HUES6 (cell line): Measurements from ENCODE around the gene PSMD13.
"Not testable (repeated sequence)": the region's sequence is repeated elsewhere in the genome, so short reads cannot be mapped to it uniquely, and the experiment has no call there.

Experiments
- H3K27ac ChIP-seq: 2 replicates; pipeline ENCODE4 v1.7.0; 2013; ENCODE audit warnings: low read depth, mild to moderate bottlenecking, low read length, inconsistent platforms
- H3K27me3 ChIP-seq: 2 replicates; pipeline ENCODE4 v1.6.1; 2013; ENCODE audit warnings: low read length; ENCODE audit not compliant: control insufficient read depth, insufficient read depth
- H3K36me3 ChIP-seq: 2 replicates; pipeline ENCODE4 v1.6.1; 2013; ENCODE audit warnings: low read length; ENCODE audit not compliant: control insufficient read depth, insufficient read depth
- H3K4me1 ChIP-seq: 2 replicates; pipeline ENCODE4 v1.6.1; 2013; ENCODE audit warnings: low read length; ENCODE audit not compliant: control insufficient read depth, insufficient read depth
- H3K4me3 ChIP-seq: 2 replicates; pipeline ENCODE4 v1.5.1; 2013; ENCODE audit warnings: low read depth, low read length
- H3K9ac ChIP-seq: one replicate; pipeline ENCODE4 v1.6.1; 2013; ENCODE audit warnings: mild to moderate bottlenecking, low read length
- H3K9me3 ChIP-seq: 2 replicates; pipeline ENCODE4 v1.6.1; 2013; ENCODE audit warnings: low read depth, low read length; ENCODE audit not compliant: control insufficient read depth, insufficient read depth

Gene PSMD13

DNA sequence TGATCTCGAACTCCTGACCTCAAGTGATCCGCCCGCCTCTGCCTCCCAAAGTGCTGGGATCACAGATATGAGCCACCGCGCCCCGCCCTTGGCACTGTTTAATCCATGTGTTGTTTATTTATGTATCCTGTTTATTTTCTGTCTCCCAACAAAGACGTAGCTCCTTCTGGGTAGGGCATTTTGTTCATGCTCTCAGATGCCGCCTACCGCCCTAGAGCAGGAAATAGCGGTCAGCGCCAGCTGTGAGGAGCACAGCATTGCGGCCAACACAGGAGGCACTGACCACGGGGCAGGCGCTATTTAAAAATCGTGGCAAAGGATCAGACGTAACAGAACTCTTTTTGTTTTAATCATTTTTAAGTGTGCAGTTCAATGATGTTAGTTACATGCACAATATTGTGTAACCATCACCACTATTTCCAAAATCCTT lies 32.0 kb downstream of the PSMD13 start:
- H3K27me3 ChIP-seq, H3K36me3 ChIP-seq, H3K27ac ChIP-seq, H3K9ac ChIP-seq, H3K9me3 ChIP-seq: not testable (repeated sequence)
- Histone ChIP-seq H3K4me1 (peaks cover 11% of the 10 kb centered on the region; the same call in 1 of the 2 replicates), H3K4me3 (peak overlapping the region; percentile 2; the same call in 1 of the 2 replicates)

DNA sequence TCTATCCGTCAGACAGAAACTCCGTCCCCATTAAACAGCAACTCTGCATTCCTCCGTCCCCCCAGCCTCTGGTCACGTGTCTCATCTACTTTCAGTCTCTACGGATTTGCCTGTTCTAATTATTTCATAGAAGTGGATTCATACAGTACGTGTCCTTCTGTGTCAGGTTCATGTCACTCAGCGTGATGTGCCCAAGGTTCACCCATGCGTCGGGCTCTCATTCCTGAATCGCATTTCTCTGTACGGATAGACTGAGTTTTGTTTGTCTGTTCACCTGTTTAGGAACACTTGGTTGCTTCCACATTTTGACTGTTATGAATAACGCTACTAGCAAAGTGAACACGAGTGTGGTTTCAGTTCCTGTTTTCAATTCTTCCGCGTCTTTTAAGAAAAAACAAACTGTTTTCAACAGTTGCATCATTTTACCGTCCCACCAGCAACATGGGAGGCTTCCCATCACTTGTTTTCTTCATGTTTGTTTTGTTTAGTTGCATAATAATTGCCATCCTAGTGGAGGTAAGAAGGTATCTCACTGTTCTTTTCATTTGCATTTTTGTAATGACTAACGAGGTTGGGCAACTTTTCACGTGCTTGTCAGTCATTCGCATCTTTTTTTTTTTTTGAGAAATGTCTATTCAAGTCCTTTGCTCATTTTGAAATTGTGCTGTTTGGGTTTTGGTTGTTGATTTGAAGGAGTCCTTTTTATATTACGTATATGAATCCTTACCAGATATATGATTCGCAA lies 32.5 kb downstream of the PSMD13 start:
- H3K4me1 ChIP-seq = peaks cover 11% of the 10 kb centered on the region; the same call in 1 of the 2 replicates
- H3K36me3 ChIP-seq = no peaks in the 10 kb centered on the region
- peaks cover 9% of the 10 kb centered on the region; the same call in 1 of the 2 replicates for H3K9me3 ChIP-seq
- H3K4me3 ChIP-seq = peak overlapping the region; percentile 2; the same call in 1 of the 2 replicates
- no peaks in the 10 kb centered on the region for H3K27me3 ChIP-seq
- H3K27ac ChIP-seq = no peak overlapping the region
- H3K9ac ChIP-seq = no peak overlapping the region

DNA sequence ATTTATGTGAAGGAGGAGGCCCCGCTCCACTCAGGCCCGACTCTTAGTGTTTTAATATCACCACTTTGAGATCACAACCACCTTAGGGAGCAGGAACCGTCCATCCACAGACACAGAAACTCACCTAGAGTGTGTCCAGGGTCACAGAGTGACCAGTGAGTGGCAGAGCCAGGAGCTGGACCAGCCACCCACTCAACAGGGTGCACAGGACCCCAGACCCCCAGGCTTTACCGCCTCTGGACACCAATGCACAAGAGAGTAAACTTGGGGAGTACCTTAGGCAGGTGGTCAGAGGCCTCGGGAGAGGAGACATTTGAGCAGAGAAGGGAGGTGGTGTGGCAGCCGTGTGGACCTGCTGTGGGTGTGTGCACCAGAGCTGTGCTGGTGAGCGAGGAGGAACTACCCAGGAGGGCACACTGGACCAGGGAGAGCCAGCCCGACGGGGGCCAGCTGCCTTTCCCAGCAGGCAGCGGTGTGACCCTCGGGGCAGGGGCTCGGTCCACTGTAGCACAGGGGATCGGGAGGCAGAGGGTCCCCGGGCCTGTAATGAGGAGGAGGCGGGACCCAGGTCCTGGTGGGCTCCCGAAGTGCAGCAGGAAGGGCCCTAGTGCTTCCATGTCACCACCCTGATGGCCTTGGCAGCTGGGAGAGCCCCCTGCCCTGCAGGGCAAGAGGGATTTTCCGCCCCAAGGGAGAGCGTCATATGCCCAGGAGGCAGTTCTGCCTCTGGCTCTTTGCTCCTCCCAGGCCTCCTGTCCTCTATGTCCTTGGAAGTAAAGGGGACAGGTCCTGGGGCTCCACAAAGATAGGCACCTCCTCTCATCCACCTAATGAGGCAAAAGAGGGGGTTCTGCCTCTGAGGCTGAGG lies 33.9 kb downstream of the PSMD13 start:
- no peak overlapping the region for H3K9ac ChIP-seq
- H3K36me3 ChIP-seq = no peaks in the 10 kb centered on the region
- H3K27me3 ChIP-seq = no peaks in the 10 kb centered on the region
- H3K4me1 ChIP-seq = peaks cover 11% of the 10 kb centered on the region; the same call in 1 of the 2 replicates
- H3K4me3 ChIP-seq = no peak overlapping the region
- no peak overlapping the region for H3K27ac ChIP-seq
- H3K9me3 ChIP-seq = peaks cover 9% of the 10 kb centered on the region; the same call in 1 of the 2 replicates

DNA sequence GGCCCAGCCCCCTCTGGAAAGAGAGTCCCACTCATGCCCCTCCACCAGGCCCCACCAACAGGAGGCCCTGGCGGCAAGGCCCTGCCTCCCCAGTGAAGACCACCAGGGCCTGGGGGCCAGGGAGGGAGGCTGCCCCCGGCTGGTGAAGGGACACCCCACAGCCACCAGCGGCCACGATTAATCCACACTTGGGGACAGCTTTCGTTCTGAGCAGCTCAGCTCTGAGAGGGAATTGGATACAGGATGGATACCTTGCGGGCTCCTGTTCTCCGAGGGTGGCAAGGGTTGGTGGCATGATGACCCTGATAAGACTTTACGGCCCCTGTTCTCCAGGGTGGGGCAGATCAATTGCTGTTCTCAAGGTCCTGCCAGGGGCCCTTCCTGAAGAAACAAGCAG lies 34.5 kb downstream of the PSMD13 start:
- peaks cover 5% of the 10 kb centered on the region; the same call in 1 of the 2 replicates for H3K9me3 ChIP-seq
- H3K9ac ChIP-seq = no peak overlapping the region
- peaks cover 11% of the 10 kb centered on the region; the same call in 1 of the 2 replicates for H3K4me1 ChIP-seq
- H3K36me3 ChIP-seq = no peaks in the 10 kb centered on the region
- no peak overlapping the region for H3K4me3 ChIP-seq
- no peaks in the 10 kb centered on the region for H3K27me3 ChIP-seq
- H3K27ac ChIP-seq = no peak overlapping the region

DNA sequence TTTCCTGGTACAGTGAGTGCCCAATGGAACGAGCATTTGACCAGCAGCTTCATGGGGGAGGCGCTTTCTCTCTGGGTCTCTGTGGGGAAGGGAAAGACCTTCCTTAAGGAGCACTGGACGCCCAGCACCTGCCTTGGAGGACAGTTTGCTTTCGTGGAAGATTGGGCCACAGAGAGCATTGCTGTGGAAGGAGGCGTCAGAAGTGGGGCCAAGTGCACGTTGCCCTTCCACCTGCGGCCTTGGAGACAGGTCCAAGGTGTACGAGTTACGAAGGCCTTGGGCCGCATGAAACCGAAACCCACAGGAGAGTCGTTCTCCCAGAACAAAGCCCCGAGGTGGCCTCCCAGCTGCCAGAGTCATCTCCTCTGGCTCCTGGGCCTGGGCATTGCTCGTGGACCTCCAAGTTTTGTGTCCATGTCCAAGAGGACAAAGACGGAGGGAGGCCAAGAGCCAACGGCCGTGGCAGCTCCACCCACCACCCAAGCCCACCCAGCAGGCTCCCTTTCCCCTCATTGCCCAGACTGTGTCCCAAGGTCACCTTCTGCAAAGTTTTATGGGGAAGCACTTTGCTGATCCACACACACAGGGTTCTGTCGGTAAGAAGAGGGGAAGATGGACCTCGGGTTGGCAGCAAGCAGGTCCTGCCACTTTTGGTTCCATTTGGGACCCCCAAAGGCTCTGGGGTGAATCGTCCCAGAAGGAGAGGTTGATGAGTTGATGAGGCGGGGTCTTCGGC lies 35.6 kb downstream of the PSMD13 start:
- Histone ChIP-seq H3K9ac (no peak overlapping the region), H3K36me3 (no peaks in the 10 kb centered on the region), H3K9me3 (no peaks in the 10 kb centered on the region), H3K4me1 (peaks cover 11% of the 10 kb centered on the region; the same call in 1 of the 2 replicates), H3K4me3 (no peak overlapping the region), H3K27ac (no peak overlapping the region), H3K27me3 (no peaks in the 10 kb centered on the region)

DNA sequence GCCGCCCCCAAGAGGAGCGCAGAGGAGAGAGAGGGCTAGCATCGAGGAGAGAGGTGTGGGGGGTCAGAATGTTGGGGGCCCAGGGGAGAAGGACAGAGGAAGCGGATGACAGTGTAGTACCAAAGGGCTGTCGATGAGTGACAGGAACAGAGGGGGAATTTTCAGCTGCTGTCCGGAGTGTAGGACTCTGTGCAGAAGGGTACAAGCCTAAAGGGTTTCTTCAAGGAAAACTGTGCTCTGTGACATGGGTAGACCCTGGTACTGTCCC lies 36.1 kb downstream of the PSMD13 start:
- Histone ChIP-seq H3K36me3 (no peaks in the 10 kb centered on the region), H3K9ac (no peak overlapping the region), H3K27ac (no peak overlapping the region), H3K9me3 (no peaks in the 10 kb centered on the region), H3K4me3 (no peak overlapping the region), H3K27me3 (peaks cover 4% of the 10 kb centered on the region), H3K4me1 (peaks cover 6% of the 10 kb centered on the region; the same call in 1 of the 2 replicates)

DNA sequence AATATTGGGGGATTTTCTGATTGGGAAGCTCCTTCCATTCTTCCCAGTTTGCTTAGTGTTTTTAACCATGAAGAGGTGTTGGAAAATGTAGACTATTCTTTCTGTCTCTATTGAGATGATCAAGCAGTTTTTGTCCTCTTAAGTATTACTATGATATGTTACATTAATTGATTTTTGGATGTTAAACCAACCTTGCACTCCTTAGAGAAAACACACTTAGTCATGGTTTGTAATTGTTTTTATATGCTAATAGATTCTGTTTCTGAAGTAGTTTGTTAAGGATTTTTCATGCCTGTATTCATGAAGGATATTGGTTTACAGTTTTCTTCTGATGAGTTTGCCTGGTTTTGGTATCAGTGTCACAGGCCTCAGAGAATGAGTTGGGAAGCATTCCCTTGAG lies 39.4 kb downstream of the PSMD13 start:
- Histone ChIP-seq H3K4me3 (no peak overlapping the region), H3K27ac (no peak overlapping the region), H3K36me3 (no peaks in the 10 kb centered on the region), H3K27me3 (peaks cover 38% of the 10 kb centered on the region), H3K9ac (no peak overlapping the region), H3K4me1 (no peaks in the 10 kb centered on the region), H3K9me3 (no peaks in the 10 kb centered on the region)

DNA sequence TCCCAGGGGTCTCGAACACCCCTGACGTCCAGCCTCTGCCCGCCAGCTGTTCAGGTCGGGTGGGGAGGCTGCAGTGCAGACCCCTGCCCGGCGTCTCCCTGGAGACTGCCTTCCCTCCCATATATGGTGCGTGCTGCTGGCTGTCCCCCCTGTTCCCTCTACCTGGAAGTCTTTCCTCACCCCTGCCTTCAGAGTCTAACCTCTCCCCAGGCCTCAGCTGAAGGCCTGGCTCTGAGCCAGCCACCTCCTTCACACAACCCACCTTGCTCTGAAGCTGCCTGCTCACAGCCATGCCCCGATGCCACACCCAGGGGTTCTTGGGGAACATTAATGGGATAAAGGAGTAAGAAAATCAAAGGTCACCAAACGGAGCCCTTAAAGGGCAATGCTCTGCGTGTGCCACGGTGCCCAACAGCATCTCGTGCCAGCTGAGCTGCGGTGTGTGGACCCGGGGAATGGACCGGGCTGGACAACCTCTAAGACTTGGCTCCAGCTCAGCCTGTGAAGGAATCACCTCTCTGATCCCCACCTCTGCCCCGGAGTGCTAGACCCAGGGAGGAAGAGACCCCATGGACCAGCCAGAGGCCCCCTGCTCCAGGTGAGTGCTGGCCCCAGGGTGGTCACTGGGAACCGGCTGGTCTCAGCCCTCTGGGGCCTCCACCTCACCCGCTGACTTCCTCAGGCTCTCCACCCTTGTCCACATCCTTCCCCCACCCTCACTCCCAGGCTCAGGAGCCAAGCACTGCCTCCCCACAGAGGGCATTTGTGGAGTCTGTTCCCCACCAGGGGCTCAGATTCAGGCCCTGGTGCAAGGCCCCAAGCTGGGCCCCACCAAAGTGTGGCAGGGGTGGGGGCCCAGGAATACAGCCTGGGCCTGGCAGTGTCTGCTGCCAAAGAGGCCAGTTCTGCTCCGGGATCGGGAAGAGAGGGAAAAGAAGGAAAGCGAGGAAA lies 41.5 kb downstream of the PSMD13 start, which contains the start of gene NLRP6:
NLRP6 (plus strand) TSS at position 407 of the 951 bp plus-strand sequence; CDS start at position 570, 163 bp downstream.
- Histone ChIP-seq H3K9ac (no peak within 1 kb of the TSS), H3K27ac (no peak within 1 kb of the TSS), H3K4me3 (peak within 1 kb of the TSS; percentile 46; the same call in 1 of the 2 replicates), H3K27me3 (peaks cover 56% of the 10 kb centered on the region), H3K36me3 (no peaks in the 10 kb centered on the region), H3K9me3 (no peaks in the 10 kb centered on the region), H3K4me1 (no peaks in the 10 kb centered on the region)

DNA sequence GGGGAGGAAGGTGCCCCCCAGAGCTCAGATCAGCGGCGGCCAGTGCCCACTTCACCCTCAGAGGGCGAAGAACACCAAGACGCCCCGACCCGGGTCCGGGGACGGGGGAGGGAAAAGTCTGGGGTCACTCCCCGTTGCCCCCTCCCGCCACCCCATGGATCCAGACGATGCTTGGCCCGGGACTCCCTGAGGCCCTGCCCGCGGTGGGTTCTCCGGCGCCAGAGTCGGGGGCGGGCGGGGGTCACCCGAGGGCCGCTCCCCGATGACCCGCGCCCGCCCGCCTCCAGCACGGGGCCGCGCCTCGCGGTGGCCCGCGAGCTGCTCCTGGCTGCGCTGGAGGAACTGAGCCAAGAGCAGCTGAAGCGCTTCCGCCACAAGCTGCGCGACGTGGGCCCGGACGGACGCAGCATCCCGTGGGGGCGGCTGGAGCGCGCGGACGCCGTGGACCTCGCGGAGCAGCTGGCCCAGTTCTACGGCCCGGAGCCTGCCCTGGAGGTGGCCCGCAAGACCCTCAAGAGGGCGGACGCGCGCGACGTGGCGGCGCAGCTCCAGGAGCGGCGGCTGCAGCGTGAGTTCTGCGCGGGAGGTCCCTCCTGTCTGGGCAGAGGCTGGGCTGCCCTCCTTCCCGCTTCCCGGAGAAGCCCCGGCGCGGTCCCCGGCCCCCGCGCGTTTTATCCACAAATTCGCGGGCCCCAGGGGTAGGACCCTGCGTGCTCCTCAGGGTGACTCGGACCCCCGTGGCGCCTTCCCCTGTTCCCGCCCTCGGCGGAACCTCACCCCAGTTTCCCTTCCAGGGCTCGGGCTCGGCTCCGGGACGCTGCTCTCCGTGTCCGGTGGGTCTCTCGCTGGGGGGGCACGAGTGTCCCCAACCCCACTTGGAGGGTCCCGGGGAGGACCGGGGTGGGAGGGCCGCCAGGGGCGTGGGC lies 42.5 kb downstream of the PSMD13 start:
- H3K4me3 ChIP-seq = peak overlapping the region; percentile 46; the same call in 1 of the 2 replicates
- no peak overlapping the region for H3K27ac ChIP-seq
- H3K27me3 ChIP-seq = peaks cover 56% of the 10 kb centered on the region

More for the DNA sequence above, 42.5 kb downstream of the PSMD13 start:
- Histone ChIP-seq H3K9me3 (no peaks in the 10 kb centered on the region), H3K4me1 (peaks cover 5% of the 10 kb centered on the region), H3K36me3 (no peaks in the 10 kb centered on the region), H3K9ac (no peak overlapping the region)
